Left ventricle myocardium inferior (tissue), 1 donor: ENCODE data around the gene TRAF1. TPM values are rescaled to one million over a fixed set of nuclear protein-coding genes. Genes with fewer than 3 reads are reported as not detected.

Experiments used
- DNase-seq: peaks from one replicate; pipeline ENCODE4 v3.0.0-alpha.2; 2020
- H3K27ac ChIP-seq: fragments of 200-600 bp; replicated peaks from 2 replicates; pipeline ENCODE4 v1.8.0; 2021
- H3K27me3 ChIP-seq: fragments of 200-600 bp; 2 replicates; pipeline ENCODE4 v1.8.0; 2021; ENCODE audit warnings: low read depth
- H3K36me3 ChIP-seq: fragments of 200-600 bp; 2 replicates; pipeline ENCODE4 v1.8.0; 2021
- H3K4me1 ChIP-seq: fragments of 200-600 bp; 2 replicates; pipeline ENCODE4 v1.8.0; 2021
- H3K4me3 ChIP-seq: fragments of 200-600 bp; 2 replicates; pipeline ENCODE4 v1.8.0; 2021; ENCODE audit warnings: mild to moderate bottlenecking, moderate library complexity
- H3K9me3 ChIP-seq: fragments of 200-600 bp; replicated peaks from 2 replicates; pipeline ENCODE4 v1.8.0; 2021
- CTCF ChIP-seq: fragments of 200-600 bp; IDR thresholded peaks from 2 replicates; pipeline ENCODE4 v1.8.0; 2021; ENCODE audit warnings: antibody characterized with exemption, mild to moderate bottlenecking, borderline replicate concordance
- intact Hi-C: fragments of 100-400 bp; cut with micrococcal nuclease; formaldehyde crosslinking; loops from one replicate; pipeline ENCODE4 v1.11.0; 2022
- total RNA-seq: library from RNA; stranded (reverse); fragmentation: NEBNext Ultra II Directional; extraction: Animal tissue kit (Norgen Biotek cat#: 25700); gene quantifications from one replicate; pipeline ENCODE4 v1.2.1, GENCODE V29; 2021
- donor health status: DM: no; HTN: yes; CAD: no; lungs with severe emphysema.

The TRAF1 gene
- total RNA-seq, 1 donor from 2014 or later, result 2.6 TPM

- no peak overlapping the region for H3K27ac ChIP-seq
- H3K9me3 ChIP-seq, result no peaks in the 10 kb centered on the region
- no peak for TF ChIP-seq CTCF
- DNase-seq, result no peak
- no peaks in the 10 kb centered on the region for H3K27me3 ChIP-seq
- intact Hi-C loops, result no loop called here
- no peak overlapping the region for H3K4me3 ChIP-seq
- H3K36me3 ChIP-seq, result peaks cover 12% of the 10 kb centered on the region
- no peaks in the 10 kb centered on the region for H3K4me1 ChIP-seq
Measured at GRCh38 chr9:120902569-120903535, 23.7 kb downstream of the TRAF1 start.

- no peaks in the 10 kb centered on the region for H3K9me3 ChIP-seq
- intact Hi-C loops, result no loop called here
Measured at GRCh38 chr9:120901755-120902568, 24.6 kb downstream of the TRAF1 start.

GRCh38 chr9:120900824-120901223, 25.8 kb downstream of the TRAF1 start:
- no peaks in the 10 kb centered on the region for H3K9me3 ChIP-seq
- intact Hi-C loops, result no loop called here
- H3K4me3 ChIP-seq, result no peak overlapping the region
- no peaks in the 10 kb centered on the region for H3K27me3 ChIP-seq
- peaks cover 12% of the 10 kb centered on the region for H3K36me3 ChIP-seq
- DNase-seq, result no peak
- peaks cover 11% of the 10 kb centered on the region for H3K4me1 ChIP-seq
- no peak overlapping the region for H3K27ac ChIP-seq
- no peak for TF ChIP-seq CTCF

More at GRCh38 chr9:120901755-120902568, 24.6 kb downstream of the TRAF1 start:
- H3K27ac ChIP-seq, result no peak overlapping the region
- H3K27me3 ChIP-seq, result no peaks in the 10 kb centered on the region
- H3K36me3 ChIP-seq, result peaks cover 12% of the 10 kb centered on the region
- peaks cover 8% of the 10 kb centered on the region for H3K4me1 ChIP-seq
- no peak for DNase-seq
- no peak for TF ChIP-seq CTCF
- no peak overlapping the region for H3K4me3 ChIP-seq

- no peak overlapping the region for H3K27ac ChIP-seq
- no peak for TF ChIP-seq CTCF
- DNase-seq, result no peak
Measured at GRCh38 chr9:120899490-120900068, 27.0 kb downstream of the TRAF1 start.

GRCh38 chr9:120898396-120898795, 28.2 kb downstream of the TRAF1 start:
- intact Hi-C loops, result no loop called here
- no peak for TF ChIP-seq CTCF

More at GRCh38 chr9:120899490-120900068, 27.0 kb downstream of the TRAF1 start:
- Histone ChIP-seq H3K9me3 (no peaks in the 10 kb centered on the region), H3K27me3 (no peaks in the 10 kb centered on the region), H3K4me1 (peaks cover 20% of the 10 kb centered on the region), H3K36me3 (peaks cover 7% of the 10 kb centered on the region), H3K4me3 (no peak overlapping the region)
- intact Hi-C loops, result no loop called here

More at GRCh38 chr9:120898396-120898795, 28.2 kb downstream of the TRAF1 start:
- H3K9me3 ChIP-seq, result no peaks in the 10 kb centered on the region
- no peaks in the 10 kb centered on the region for H3K27me3 ChIP-seq
- H3K4me1 ChIP-seq, result peaks cover 27% of the 10 kb centered on the region
- no peak overlapping the region for H3K4me3 ChIP-seq
- no peaks in the 10 kb centered on the region for H3K36me3 ChIP-seq
- no peak overlapping the region for H3K27ac ChIP-seq
- no peak for DNase-seq
